Measurements from ENCODE around the gene AK4.

DNA sequence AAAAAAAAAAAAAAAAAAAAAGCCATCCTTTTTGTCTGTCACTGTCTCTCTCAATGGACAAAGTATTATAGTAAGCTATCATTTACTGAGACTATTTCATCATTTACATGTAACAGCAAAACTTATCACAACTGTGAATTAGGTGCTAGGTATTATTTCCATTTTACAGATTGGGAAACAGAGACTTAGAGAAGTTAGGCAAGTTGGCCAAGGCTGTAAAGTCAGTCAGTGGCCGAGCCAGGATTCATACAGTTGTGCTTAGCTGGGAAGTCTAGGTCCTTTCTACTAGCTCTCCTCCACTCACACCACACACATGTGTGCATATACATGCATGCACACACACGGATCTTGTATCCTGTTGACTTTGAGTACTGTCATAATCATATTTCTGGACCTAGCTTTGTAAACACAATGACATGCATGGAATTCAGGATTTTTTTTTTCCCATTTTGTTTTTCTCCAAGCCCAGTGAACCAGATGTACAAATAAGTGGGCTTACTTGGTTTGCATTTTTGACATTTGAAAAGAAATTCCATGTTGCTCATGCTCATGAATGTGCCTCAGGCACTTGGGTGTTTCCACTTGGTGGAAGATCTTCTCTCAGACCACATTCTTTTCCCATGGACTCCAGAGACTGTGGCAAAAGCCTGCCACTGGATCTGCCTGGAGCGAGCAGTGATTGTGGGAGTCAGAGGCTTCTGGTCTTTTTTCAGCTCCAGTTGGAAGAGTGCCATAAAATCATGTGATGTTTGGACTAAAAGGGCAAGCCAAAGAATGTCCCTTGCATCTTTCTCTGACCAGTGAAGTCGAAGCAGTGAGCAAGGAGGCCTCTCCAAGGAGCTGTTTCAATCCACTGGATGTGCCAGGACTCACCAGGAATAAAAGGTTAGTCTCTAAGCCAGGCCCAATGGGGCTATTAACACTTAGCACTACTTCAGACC is 99.7 kb downstream of the AK4 start:
- TF ChIP-seq, protein P1, sequence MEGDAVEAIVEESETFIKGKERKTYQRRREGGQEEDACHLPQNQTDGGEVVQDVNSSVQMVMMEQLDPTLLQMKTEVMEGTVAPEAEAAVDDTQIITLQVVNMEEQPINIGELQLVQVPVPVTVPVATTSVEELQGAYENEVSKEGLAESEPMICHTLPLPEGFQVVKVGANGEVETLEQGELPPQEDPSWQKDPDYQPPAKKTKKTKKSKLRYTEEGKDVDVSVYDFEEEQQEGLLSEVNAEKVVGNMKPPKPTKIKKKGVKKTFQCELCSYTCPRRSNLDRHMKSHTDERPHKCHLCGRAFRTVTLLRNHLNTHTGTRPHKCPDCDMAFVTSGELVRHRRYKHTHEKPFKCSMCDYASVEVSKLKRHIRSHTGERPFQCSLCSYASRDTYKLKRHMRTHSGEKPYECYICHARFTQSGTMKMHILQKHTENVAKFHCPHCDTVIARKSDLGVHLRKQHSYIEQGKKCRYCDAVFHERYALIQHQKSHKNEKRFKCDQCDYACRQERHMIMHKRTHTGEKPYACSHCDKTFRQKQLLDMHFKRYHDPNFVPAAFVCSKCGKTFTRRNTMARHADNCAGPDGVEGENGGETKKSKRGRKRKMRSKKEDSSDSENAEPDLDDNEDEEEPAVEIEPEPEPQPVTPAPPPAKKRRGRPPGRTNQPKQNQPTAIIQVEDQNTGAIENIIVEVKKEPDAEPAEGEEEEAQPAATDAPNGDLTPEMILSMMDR (IDR thresholded peaks at IDR 0.05) = no peak
- no peak for TF ChIP-seq POLR2A (IDR thresholded peaks at IDR 0.05)
